T-helper 1 cell treated with Interleukin-12 subunit alpha and Interleukin-12 subunit beta and Interleukin-4 antibody, amounts not matched to agents 30 ng/mL and 1 ng/mL, for 36 hours (primary cell): ENCODE results near the gene KCTD16. TPM values are rescaled to one million over a fixed set of nuclear protein-coding genes. Genes with fewer than 3 reads are reported as not detected.

Experiments
- intact Hi-C: fragments of 100-400 bp; cut with micrococcal nuclease; formaldehyde crosslinking; loops from one replicate; pipeline ENCODE4 v1.15.1; 2024
- total RNA-seq: library from RNA; stranded (reverse); gene quantifications from 2 replicates; pipeline ENCODE4 v1.2.3, GENCODE V29; 2022

The KCTD16 gene
- not detected in 2 replicates for total RNA-seq

- intact Hi-C loops, result loop anchor here (1.0 to 5.0 kb wide), 14 partner anchors 13 to 1573 kb away; partner anchors contain the start of gene ARHGAP26
Observed at GRCh38 chr5:144170276-144171024, at the start of gene KCTD16, which contains the start of gene YIPF5. Gene KCTD16 (plus strand): TSS chr5:144170873. Gene YIPF5 (minus strand): TSS chr5:144170659. CDS start chr5:144169955, 704 bp downstream.

GRCh38 chr5:144121577-144121976, 49.1 kb upstream of the KCTD16 start:
- intact Hi-C loops, result no loop called here

GRCh38 chr5:144122081-144122480, 48.6 kb upstream of the KCTD16 start:
- intact Hi-C loops, result no loop called here

- intact Hi-C loops, result no loop called here
Observed at GRCh38 chr5:144122641-144123040, 48.0 kb upstream of the KCTD16 start.

GRCh38 chr5:144125163-144125726, 45.4 kb upstream of the KCTD16 start:
- intact Hi-C loops, result no loop called here

- intact Hi-C loops, result no loop called here
Observed at GRCh38 chr5:144126707-144127106, 44.0 kb upstream of the KCTD16 start.

GRCh38 chr5:144128844-144129243, 41.8 kb upstream of the KCTD16 start:
- intact Hi-C loops, result no loop called here

GRCh38 chr5:144130306-144130705, 40.4 kb upstream of the KCTD16 start:
- intact Hi-C loops, result no loop called here

GRCh38 chr5:144131261-144131660, 39.4 kb upstream of the KCTD16 start:
- intact Hi-C loops, result no loop called here

GRCh38 chr5:144133050-144133633, 37.5 kb upstream of the KCTD16 start:
- intact Hi-C loops, result no loop called here

GRCh38 chr5:144134194-144134826, 36.4 kb upstream of the KCTD16 start:
- intact Hi-C loops, result no loop called here

GRCh38 chr5:144135113-144135762, 35.4 kb upstream of the KCTD16 start:
- intact Hi-C loops, result no loop called here

GRCh38 chr5:144139586-144139985, 31.1 kb upstream of the KCTD16 start:
- intact Hi-C loops, result no loop called here

GRCh38 chr5:144141585-144141984, 29.1 kb upstream of the KCTD16 start:
- intact Hi-C loops, result no loop called here

- intact Hi-C loops, result loop anchor here (2.0 kb wide), 1 partner anchor 41 kb away; no protein-coding TSS in a partner anchor
Observed at GRCh38 chr5:144142139-144142823, 28.4 kb upstream of the KCTD16 start.

GRCh38 chr5:144142824-144143162, 27.9 kb upstream of the KCTD16 start:
- intact Hi-C loops, result loop anchor here (2.0 kb wide), 1 partner anchor 40 kb away; no protein-coding TSS in a partner anchor

GRCh38 chr5:144143625-144144024, 27.0 kb upstream of the KCTD16 start:
- intact Hi-C loops, result loop anchor here (2.0 kb wide), 1 partner anchor 39 kb away; no protein-coding TSS in a partner anchor

- intact Hi-C loops, result no loop called here
Observed at GRCh38 chr5:144144956-144145751, 25.5 kb upstream of the KCTD16 start.

- intact Hi-C loops, result no loop called here
Observed at GRCh38 chr5:144151026-144151425, 19.6 kb upstream of the KCTD16 start.

GRCh38 chr5:144156767-144157171, 13.9 kb upstream of the KCTD16 start:
- intact Hi-C loops, result loop anchor here (5.0 kb wide), 1 partner anchor 36 kb away; no protein-coding TSS in a partner anchor
